IMR-90 (cell line): ENCODE data around the gene SLC6A16. TPM values are rescaled to one million over a fixed set of nuclear protein-coding genes. Genes with fewer than 3 reads are reported as not detected.

Source experiments
- ATAC-seq: fragments of 200-7000 bp; cut with Tn5 transposase; 2 replicates; pipeline ENCODE4 v1.9.1; 2020; ENCODE audit warnings: low read depth, mild to moderate bottlenecking, moderate library complexity
- BruUV-seq: library from RNA; stranded (reverse); fragments of 400-500 nt; replicated peaks from 2 replicates; lab custom pipeline; 2021; lab: Mats Ljungman, UMichigan
- CTCF ChIA-PET: fragments of 300-600 bp; formaldehyde crosslinking; extraction: SDS; loops from one replicate; lab custom pipeline; 2021; ENCODE audit warnings: antibody characterized with exemption; lab: Yijun Ruan, JAX
- POLR2A ChIA-PET: fragments of 300-600 bp; sonication (Branson Sonifier 250); formaldehyde crosslinking; loops from one replicate; lab custom pipeline; 2022; ENCODE audit warnings: antibody characterized with exemption; ENCODE audit not compliant: unreplicated experiment; lab: Charles Lee
- DNase-seq: peaks from one replicate; pipeline ENCODE4 v3.0.0; 2013
- H2AFZ ChIP-seq: replicated peaks from 2 replicates; pipeline ENCODE3; 2013; ENCODE audit warnings: low read length, mild to moderate bottlenecking; ENCODE audit not compliant: poor library complexity
- H2AK5ac ChIP-seq: 2 replicates; pipeline ENCODE4 v1.6.1; 2013; ENCODE audit warnings: low read depth, low read length, inconsistent platforms
- H2AK9ac ChIP-seq: replicated peaks from 2 replicates; pipeline ENCODE3; 2013; ENCODE audit warnings: mild to moderate bottlenecking, low read depth, low read length, moderate library complexity; ENCODE audit not compliant: poor library complexity
- H2BK120ac ChIP-seq: 2 replicates; pipeline ENCODE4 v1.6.1; 2013; ENCODE audit warnings: low read depth, low read length, inconsistent platforms
- H2BK15ac ChIP-seq: 3 replicates; pipeline ENCODE4 v1.6.1; 2013; ENCODE audit warnings: low read depth, low read length, inconsistent platforms
- H2BK20ac ChIP-seq: 2 replicates; pipeline ENCODE4 v1.6.1; 2013; ENCODE audit warnings: low read depth, mild to moderate bottlenecking, inconsistent platforms, low read length, moderate library complexity
- H2BK5ac ChIP-seq: 2 replicates; pipeline ENCODE4 v1.6.1; 2013; ENCODE audit warnings: mild to moderate bottlenecking, low read depth, low read length, inconsistent platforms; ENCODE audit not compliant: poor library complexity, severe bottlenecking
- H3K14ac ChIP-seq: replicated peaks from 2 replicates; pipeline ENCODE4 v1.6.1; 2013; ENCODE audit warnings: low read depth, low read length, inconsistent platforms
- H3K18ac ChIP-seq: 2 replicates; pipeline ENCODE4 v1.6.1; 2013; ENCODE audit warnings: low read depth, low read length, control low read depth
- H3K23ac ChIP-seq: 2 replicates; pipeline ENCODE4 v1.6.1; 2013; ENCODE audit warnings: low read depth, low read length, inconsistent platforms
- H3K27ac ChIP-seq: 2 replicates; pipeline ENCODE4 v1.5.1; 2013; ENCODE audit warnings: mild to moderate bottlenecking, control low read depth, low read length; ENCODE audit not compliant: insufficient read depth
- H3K27me3 ChIP-seq: 2 replicates; pipeline ENCODE4 v1.6.1; 2013; ENCODE audit warnings: low read length; ENCODE audit not compliant: control insufficient read depth, insufficient read depth
- H3K36me3 ChIP-seq: 2 replicates; pipeline ENCODE4 v1.6.1; 2013; ENCODE audit warnings: low read length, mixed read lengths; ENCODE audit not compliant: control insufficient read depth, insufficient read depth
- H3K4ac ChIP-seq: 2 replicates; pipeline ENCODE4 v1.6.1; 2013; ENCODE audit warnings: low read depth, low read length, inconsistent platforms
- H3K4me1 ChIP-seq: 2 replicates; pipeline ENCODE4 v1.6.1; 2013; ENCODE audit warnings: low read length, mixed read lengths; ENCODE audit not compliant: control insufficient read depth, insufficient read depth
- H3K4me2 ChIP-seq: 2 replicates; pipeline ENCODE4 v1.6.1; 2013; ENCODE audit warnings: low read depth, mild to moderate bottlenecking, control low read depth, low read length, moderate library complexity
- H3K4me3 ChIP-seq: 2 replicates; pipeline ENCODE4 v1.5.1; 2013; ENCODE audit warnings: low read depth, mild to moderate bottlenecking, control low read depth, low read length, moderate library complexity; ENCODE audit not compliant: insufficient read depth
- H3K56ac ChIP-seq: 2 replicates; pipeline ENCODE4 v1.6.1; 2013; ENCODE audit warnings: low read length, inconsistent platforms; ENCODE audit not compliant: insufficient read depth; ENCODE audit errors: extremely low read depth
- H3K79me1 ChIP-seq, 2 experiments: 2 replicates each; pipeline ENCODE4 v1.6.1; 2013; ENCODE audit warnings: low read length in 2 of 2, inconsistent platforms in 1 of 2, low read depth in 1 of 2
- H3K9ac ChIP-seq: 2 replicates; pipeline ENCODE4 v1.6.1; 2013; ENCODE audit warnings: low read depth, low read length, control low read depth
- H3K9me1 ChIP-seq: 2 replicates; pipeline ENCODE4 v1.6.1; 2013; ENCODE audit warnings: low read length, inconsistent platforms; ENCODE audit not compliant: insufficient read depth
- H3K9me3 ChIP-seq: 2 replicates; pipeline ENCODE4 v1.6.1; 2013; ENCODE audit warnings: low read length; ENCODE audit not compliant: control insufficient read depth, insufficient read depth
- H4K20me1 ChIP-seq: 2 replicates; pipeline ENCODE4 v1.6.1; 2013; ENCODE audit warnings: low read length, inconsistent platforms; ENCODE audit not compliant: insufficient read depth
- H4K5ac ChIP-seq: 2 replicates; pipeline ENCODE4 v1.6.1; 2013; ENCODE audit warnings: mild to moderate bottlenecking, low read depth, low read length, control low read depth
- H4K8ac ChIP-seq, 2 experiments: 2 replicates each; pipeline ENCODE4 v1.6.1; 2013; ENCODE audit warnings: low read depth in 2 of 2, low read length in 2 of 2, control low read depth in 1 of 2, inconsistent platforms in 1 of 2
- H4K91ac ChIP-seq: 2 replicates; pipeline ENCODE4 v1.6.1; 2013; ENCODE audit warnings: low read depth, low read length, inconsistent platforms; ENCODE audit not compliant: insufficient read depth
- BHLHE40 ChIP-seq: fragments of 150-350 bp; IDR thresholded peaks from 2 replicates; pipeline ENCODE4 v1.6.1; 2016; ENCODE audit warnings: mild to moderate bottlenecking, low read depth, low read length
- CEBPB ChIP-seq: IDR thresholded peaks from 2 replicates; pipeline ENCODE4 v1.6.1; 2012; ENCODE audit warnings: low read depth, low read length, improper control_type of control experiment
- CTCF ChIP-seq: conservative IDR thresholded peaks from 2 replicates; pipeline ENCODE4 v1.5.1; 2012; ENCODE audit warnings: mild to moderate bottlenecking, low read depth, low read length, improper control_type of control experiment
- ELK1 ChIP-seq: fragments of 150-350 bp; IDR thresholded peaks from 2 replicates; pipeline ENCODE4 v1.6.1; 2016; ENCODE audit warnings: low read depth, mild to moderate bottlenecking, low read length, moderate library complexity, borderline replicate concordance
- FOS ChIP-seq: fragments of 150-350 bp; IDR thresholded peaks from 2 replicates; pipeline ENCODE4 v1.6.1; 2016; ENCODE audit warnings: low read depth, low read length
- MAFK ChIP-seq: IDR thresholded peaks from 2 replicates; pipeline ENCODE4 v1.6.1; 2012; ENCODE audit warnings: low read depth, low read length, improper control_type of control experiment
- MAZ ChIP-seq: IDR thresholded peaks from 2 replicates; pipeline ENCODE4 v1.6.1; 2012; ENCODE audit warnings: low read depth, mild to moderate bottlenecking, low read length, improper control_type of control experiment, moderate library complexity, borderline replicate concordance
- MXI1 ChIP-seq: IDR thresholded peaks from 2 replicates; pipeline ENCODE4 v1.6.1; 2012; ENCODE audit warnings: low read depth, mild to moderate bottlenecking, low read length, moderate library complexity, borderline replicate concordance
- NFE2L2 ChIP-seq: fragments of 150-350 bp; IDR thresholded peaks from 2 replicates; pipeline ENCODE4 v1.6.1; 2016; ENCODE audit warnings: low read depth, mild to moderate bottlenecking, low read length
- POLR2A ChIP-seq: IDR thresholded peaks from 2 replicates; pipeline ENCODE4 v1.6.1; 2012; ENCODE audit warnings: mild to moderate bottlenecking, low read depth, low read length
- RAD21 ChIP-seq: IDR thresholded peaks from 2 replicates; pipeline ENCODE4 v1.6.1; 2012; ENCODE audit warnings: low read length, improper control_type of control experiment
- RCOR1 ChIP-seq: IDR thresholded peaks from 2 replicates; pipeline ENCODE4 v1.6.1; 2012; ENCODE audit warnings: mild to moderate bottlenecking, low read length, improper control_type of control experiment; ENCODE audit not compliant: insufficient replicate concordance
- RFX5 ChIP-seq: IDR thresholded peaks from 2 replicates; pipeline ENCODE4 v1.8.0; 2012; ENCODE audit warnings: low read depth, mild to moderate bottlenecking, low read length, moderate library complexity
- SMC3 ChIP-seq: fragments of 150-350 bp; IDR thresholded peaks from 2 replicates; pipeline ENCODE4 v1.6.1; 2016; ENCODE audit warnings: low read depth, mild to moderate bottlenecking, antibody characterized with exemption, low read length, moderate library complexity
- USF2 ChIP-seq: fragments of 150-350 bp; IDR thresholded peaks from 2 replicates; pipeline ENCODE4 v1.6.1; 2017; ENCODE audit warnings: mild to moderate bottlenecking, antibody characterized with exemption, low read length, low read depth
- WGBS, 2 experiments: methylation state at CpG; one replicate each; pipeline versions ENCODE4 v1.1.5 to v1.1.7; 2013; ENCODE audit warnings: missing lambda C conversion rate in 2 of 2; ENCODE audit not compliant: insufficient read length in 1 of 2; ENCODE audit errors: extremely low coverage in 2 of 2; 5-methylcytosine and 5-hydroxymethylcytosine counted together
- dilution Hi-C: fragments of 300-500 bp; cut with HindIII; formaldehyde crosslinking; loops from one replicate; pipeline ENCODE4 v1.14.3; 2018; ENCODE audit warnings: low sequenced_read_pairs; ENCODE audit not compliant: unreplicated experiment
- in situ Hi-C: fragments of 300-500 bp; cut with MboI; formaldehyde crosslinking; loops from 3 replicates; pipeline ENCODE4 v1.14.3; 2019; ENCODE audit warnings: low sequenced_read_pairs, inconsistent platforms, mixed read lengths
- intact Hi-C: fragments of 100-400 bp; cut with micrococcal nuclease; formaldehyde crosslinking; loops from 2 replicates; pipeline ENCODE4 v1.10.0; 2022
- polyA plus RNA-seq, 3 experiments: library from polyadenylated mRNA; depleted of rRNA; stranded (reverse); fragments of >200 nt; gene quantifications; 2 replicates each; pipeline ENCODE4 v1.2.3, GENCODE V29; 2012; ENCODE audit warnings: low replicate concordance in 1 of 3
- total RNA-seq: library from RNA; depleted of rRNA; stranded (reverse); fragments of >200 nt; gene quantifications from 2 replicates; pipeline ENCODE4 v1.2.3, GENCODE V29; 2012

Gene SLC6A16
- total and polyA plus RNA-seq, 2 of the 4 experiments (the other 2 are of a cell fraction): 0.18 to 0.89 TPM

- H3K27ac ChIP-seq: no peak overlapping the region
- DNase-seq (no peak), ATAC-seq (no peak)
- TF ChIP-seq SMC3 (no peak), FOS (no peak), BHLHE40 (no peak), NFE2L2 (no peak), RCOR1 (no peak), MXI1 (no peak), ELK1 (no peak), MAFK (no peak), RFX5 (no peak), CTCF (no peak), RAD21 (no peak), MAZ (no peak), USF2 (no peak), POLR2A (no peak), CEBPB (no peak)
- no peak overlapping the region for H2AK5ac ChIP-seq
- no peak overlapping the region for H4K91ac ChIP-seq
- H3K23ac ChIP-seq: no peak overlapping the region
- no peaks in the 10 kb centered on the region for H3K9me1 ChIP-seq
- no peaks in the 10 kb centered on the region for H3K36me3 ChIP-seq
- intact Hi-C loops (no loop called here), dilution Hi-C loops (no loop called here), in situ Hi-C loops (no loop called here)
- H3K4me2 ChIP-seq: no peak overlapping the region
- no peak overlapping the region for H2BK120ac ChIP-seq
- no TSS peak for BruUV-seq
- no peak overlapping the region for H2BK15ac ChIP-seq
- no CpG with 5 or more reads among the region's 13 CpGs for WGBS, 2 experiments
- no peak overlapping the region for H3K14ac ChIP-seq
- H3K9ac ChIP-seq: no peak overlapping the region
- no peak overlapping the region for H2AK9ac ChIP-seq
- no peaks in the 10 kb centered on the region for H4K20me1 ChIP-seq
- no peak overlapping the region for H3K18ac ChIP-seq
- no peak overlapping the region for H4K5ac ChIP-seq
- H2BK20ac ChIP-seq: no peak overlapping the region
- ChIA-PET POLR2A (no interaction called here), CTCF (no interaction called here)
- no peak overlapping the region for H4K8ac ChIP-seq
- no peak overlapping the region for H3K4ac ChIP-seq
- peaks cover 1% of the 10 kb centered on the region; the same call in 1 of the 2 replicates for H3K9me3 ChIP-seq
- H3K79me1 ChIP-seq: no peaks in the 10 kb centered on the region
- no peak overlapping the region for H3K56ac ChIP-seq
- H3K4me1 ChIP-seq: no peaks in the 10 kb centered on the region
- no peak overlapping the region for H3K4me3 ChIP-seq
- no peak overlapping the region for H2BK5ac ChIP-seq
- no peak overlapping the region for H2AFZ ChIP-seq
- H3K27me3 ChIP-seq: peaks cover 31% of the 10 kb centered on the region
Measured at GRCh38 chr19:49282184-49282583, 42.8 kb downstream of the SLC6A16 start.
